ENCODE measurements around the gene SHANK3.

The SHANK3 gene

GRCh38 chr22:50678651-50679521, 6.3 kb downstream of the SHANK3 start:
- DNase-seq (ENCODE audit: low spot score), result no peak
- no peak for TF ChIP-seq CTCF (IDR thresholded peaks at IDR 0.05; ENCODE audit: borderline replicate concordance, control extremely low read depth, extremely low read depth, insufficient read depth, missing control alignments)
- in situ Hi-C loops (cut with MboI; ENCODE audit: low sequenced_read_pairs, unreplicated experiment), result no loop called here

GRCh38 chr22:50683086-50683993, 10.7 kb downstream of the SHANK3 start:
- in situ Hi-C loops (cut with MboI; ENCODE audit: low sequenced_read_pairs, unreplicated experiment), result no loop called here
- no peak for DNase-seq (ENCODE audit: low spot score)

GRCh38 chr22:50683994-50684371, 11.4 kb downstream of the SHANK3 start:
- no peak for DNase-seq (ENCODE audit: low spot score)
- in situ Hi-C loops (cut with MboI; ENCODE audit: low sequenced_read_pairs, unreplicated experiment), result no loop called here
- no peak for TF ChIP-seq CTCF (IDR thresholded peaks at IDR 0.05; ENCODE audit: borderline replicate concordance, control extremely low read depth, extremely low read depth, insufficient read depth, missing control alignments)

More at GRCh38 chr22:50683086-50683993, 10.7 kb downstream of the SHANK3 start:
- TF ChIP-seq CTCF (IDR thresholded peaks at IDR 0.05; ENCODE audit: borderline replicate concordance, control extremely low read depth, extremely low read depth, insufficient read depth, missing control alignments), result no peak

GRCh38 chr22:50684501-50684900, 11.9 kb downstream of the SHANK3 start:
- no peak for TF ChIP-seq CTCF (IDR thresholded peaks at IDR 0.05; ENCODE audit: borderline replicate concordance, control extremely low read depth, extremely low read depth, insufficient read depth, missing control alignments)
- no peak for DNase-seq (ENCODE audit: low spot score)
- in situ Hi-C loops (cut with MboI; ENCODE audit: low sequenced_read_pairs, unreplicated experiment), result no loop called here

- DNase-seq (ENCODE audit: low spot score), result no peak
- in situ Hi-C loops (cut with MboI; ENCODE audit: low sequenced_read_pairs, unreplicated experiment), result no loop called here
- TF ChIP-seq CTCF (IDR thresholded peaks at IDR 0.05; ENCODE audit: borderline replicate concordance, control extremely low read depth, extremely low read depth, insufficient read depth, missing control alignments), result no peak
Observed at GRCh38 chr22:50684986-50685385, 12.4 kb downstream of the SHANK3 start.

- DNase-seq (ENCODE audit: low spot score), result no peak
- in situ Hi-C loops (cut with MboI; ENCODE audit: low sequenced_read_pairs, unreplicated experiment), result no loop called here
- no peak for TF ChIP-seq CTCF (IDR thresholded peaks at IDR 0.05; ENCODE audit: borderline replicate concordance, control extremely low read depth, extremely low read depth, insufficient read depth, missing control alignments)
Observed at GRCh38 chr22:50686794-50687193, 14.2 kb downstream of the SHANK3 start.
